GM21619 (cell line): Measurements from ENCODE around the gene DDX4.
A peak's percentile ranks its signal among the peaks of the same experiment; 100 is the strongest.
"Not testable (repeated sequence)": the region's sequence is repeated elsewhere in the genome, so short reads cannot be mapped to it uniquely, and the experiment has no call there.

Source experiments
- ATAC-seq: cut with Tn5 transposase; IDR thresholded peaks from one replicate; pipeline ENCODE4 v1.9.1; 2021; ENCODE audit not compliant: unreplicated experiment

DDX4 gene

GRCh38 chr5:55737793-55738192 is at the start of gene DDX4:
TSS of gene DDX4 (plus strand) at chr5:55738061. CDS start at chr5:55738964, 903 bp downstream.
- ATAC-seq, result no peak

GRCh38 chr5:55691265-55692105 is 46.4 kb upstream of the DDX4 start:
- no peak for ATAC-seq

DNA sequence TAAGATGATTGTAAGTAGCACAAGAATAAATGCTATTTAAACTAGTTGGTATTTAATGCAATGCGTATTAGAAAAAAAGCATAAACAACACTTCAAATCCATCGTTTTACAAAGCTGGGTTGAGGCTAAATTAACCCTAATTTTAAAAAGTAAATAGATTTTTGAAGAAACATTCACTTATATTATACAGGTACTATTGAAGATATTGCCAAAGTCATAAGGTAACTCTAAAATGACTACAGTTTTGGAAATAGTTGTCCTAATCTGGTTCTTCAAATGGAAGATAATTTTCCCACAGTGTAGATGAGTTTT is 45.8 kb upstream of the DDX4 start:
- no peak for ATAC-seq

- ATAC-seq, result no peak
Observed at GRCh38 chr5:55692509-55692908, 45.4 kb upstream of the DDX4 start.

DNA sequence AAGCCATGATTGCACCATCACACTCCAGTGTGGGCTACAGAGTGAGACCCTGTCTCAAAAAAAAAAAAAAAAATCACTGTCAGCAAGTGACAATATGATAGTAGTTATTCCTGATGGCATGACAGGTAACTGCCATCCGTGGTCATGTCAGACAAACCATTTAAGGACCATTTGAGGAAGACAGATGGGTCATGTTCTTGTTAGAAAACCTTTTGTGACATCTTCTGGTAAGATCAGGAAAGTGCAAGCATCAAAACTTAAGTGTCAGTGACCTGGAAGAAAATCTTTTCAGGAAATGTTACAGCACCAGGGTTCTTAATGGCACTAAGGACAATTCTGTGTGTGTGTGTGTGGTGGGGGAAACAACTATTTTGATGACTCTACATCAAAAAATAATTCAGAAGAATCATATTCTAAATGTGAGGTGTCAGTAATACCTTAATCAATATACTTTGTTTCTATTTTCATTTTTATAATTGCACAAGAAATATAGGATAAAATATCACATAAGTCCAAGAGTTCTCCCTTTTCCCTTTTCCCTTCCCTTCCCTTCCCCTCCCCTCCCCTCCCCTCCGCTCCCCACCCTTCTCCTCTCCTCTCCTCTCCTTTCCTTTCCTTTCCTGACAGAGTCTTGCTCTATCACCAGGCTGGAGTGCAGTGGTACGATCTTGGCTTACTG is 43.6 kb upstream of the DDX4 start:
- ATAC-seq, result peak; percentile 51

GRCh38 chr5:55696704-55697103 is 41.2 kb upstream of the DDX4 start:
- ATAC-seq, result not testable (repeated sequence)

DNA sequence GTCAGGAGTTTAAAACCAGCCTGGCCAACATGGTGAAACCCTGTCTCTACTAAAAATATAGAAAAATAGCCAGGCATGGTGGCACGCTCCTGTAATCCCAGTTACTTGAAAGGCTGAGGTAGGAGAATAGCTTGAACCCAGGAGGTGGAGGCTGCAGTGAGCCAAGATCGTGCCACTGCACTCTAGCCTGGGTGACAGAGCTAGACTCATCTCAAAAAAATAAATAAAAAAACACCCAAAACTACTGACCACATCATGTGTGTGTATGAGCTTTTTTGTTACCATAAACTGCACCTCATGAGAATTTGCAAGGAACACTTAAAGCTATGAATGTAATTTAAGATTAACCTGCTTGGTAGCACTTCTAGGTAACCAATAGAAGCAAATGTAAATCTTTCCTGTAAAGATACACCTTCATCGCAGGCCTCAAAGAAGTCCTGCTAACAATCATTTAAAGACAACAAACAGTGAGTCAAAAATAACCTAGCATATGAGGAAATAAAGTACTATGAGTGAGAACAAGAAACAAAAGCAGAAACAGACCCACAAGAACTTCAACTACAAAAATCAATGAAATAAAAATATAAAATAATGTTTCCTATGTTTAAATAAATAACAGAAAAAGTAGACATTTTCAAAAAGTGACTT is 38.7 kb upstream of the DDX4 start:
- ATAC-seq, result no peak

GRCh38 chr5:55700745-55701144 is 37.1 kb upstream of the DDX4 start:
- ATAC-seq, result no peak

- no peak for ATAC-seq
Observed at GRCh38 chr5:55701462-55702103, 36.3 kb upstream of the DDX4 start.

GRCh38 chr5:55702598-55703345 is 35.1 kb upstream of the DDX4 start:
- ATAC-seq, result no peak

DNA sequence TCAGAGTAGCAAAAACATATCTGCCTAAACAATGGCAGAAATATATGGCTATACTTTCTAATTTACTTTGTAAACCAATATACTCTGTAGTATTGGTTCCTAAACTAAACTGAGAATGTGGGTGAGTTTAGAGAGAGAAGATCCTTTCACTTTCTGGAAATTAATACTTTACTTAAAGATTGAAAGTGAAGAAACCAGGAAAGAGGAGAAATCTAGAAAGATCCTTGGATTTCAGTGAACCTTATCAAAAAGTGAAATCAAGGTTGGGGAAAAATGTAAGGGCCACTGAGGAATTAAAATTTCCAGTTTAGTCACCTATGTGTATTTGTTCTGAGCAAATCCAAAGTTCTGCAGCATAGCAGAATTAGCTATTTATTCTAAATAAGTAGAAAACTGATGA is 31.6 kb upstream of the DDX4 start:
- ATAC-seq, result no peak

GRCh38 chr5:55708732-55709131 is 29.1 kb upstream of the DDX4 start:
- ATAC-seq, result no peak

DNA sequence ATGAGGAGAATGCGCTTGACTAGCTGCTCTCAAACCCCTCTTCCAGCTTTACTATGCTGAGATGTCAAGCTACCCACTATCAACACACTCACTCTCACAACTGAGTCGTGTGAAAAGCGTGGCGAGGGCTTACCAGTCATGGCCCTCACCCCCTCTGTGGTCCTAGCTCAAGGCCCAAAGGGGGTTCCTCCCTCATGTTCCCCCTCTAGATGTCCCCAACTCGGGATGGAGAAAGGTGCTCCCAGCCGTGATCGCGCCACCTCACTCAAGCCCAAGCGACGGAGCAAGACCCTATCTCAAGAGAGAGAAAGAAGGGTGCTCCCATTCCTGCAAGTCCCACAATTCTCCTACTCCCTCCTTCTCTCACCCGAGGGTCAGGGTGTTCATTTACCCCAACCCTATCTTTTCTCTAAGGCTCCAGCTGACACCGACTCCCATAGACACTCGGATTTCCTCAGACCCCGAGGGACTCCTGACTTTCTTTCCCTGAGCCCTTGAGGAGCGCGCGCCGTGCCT is 26.3 kb upstream of the DDX4 start:
- ATAC-seq, result no peak

- peak; percentile 99 for ATAC-seq
Observed at GRCh38 chr5:55712023-55712859, 25.6 kb upstream of the DDX4 start, which contains the start of gene SLC38A9. TSS of gene SLC38A9 (minus strand) at chr5:55712324. CDS start at chr5:55697958, 14,366 bp downstream.

DNA sequence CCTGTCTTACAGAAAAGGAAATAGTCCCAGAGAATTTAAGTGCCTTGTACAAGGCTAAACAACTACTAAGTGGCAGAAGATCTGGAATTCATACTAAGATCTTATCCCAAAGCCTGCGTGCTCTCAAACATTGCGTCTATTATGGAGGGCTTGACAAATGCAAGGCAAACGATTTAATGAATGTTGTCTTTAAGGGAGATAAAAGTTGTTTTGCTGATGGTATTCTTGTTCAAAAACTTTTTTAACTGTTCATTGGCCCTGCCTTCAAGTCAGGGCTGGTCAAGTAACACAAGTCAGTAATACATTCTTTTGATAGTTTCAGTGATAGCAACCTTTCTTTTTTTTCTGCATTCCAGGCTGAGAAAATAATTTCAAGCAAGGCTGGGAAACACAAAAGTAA is 24.0 kb upstream of the DDX4 start:
- ATAC-seq, result no peak

- ATAC-seq, result no peak
Observed at GRCh38 chr5:55714339-55714738, 23.5 kb upstream of the DDX4 start.

- ATAC-seq, result no peak
Observed at GRCh38 chr5:55714749-55715148, 23.1 kb upstream of the DDX4 start.

- no peak for ATAC-seq
Observed at GRCh38 chr5:55715519-55716078, 22.3 kb upstream of the DDX4 start.

DNA sequence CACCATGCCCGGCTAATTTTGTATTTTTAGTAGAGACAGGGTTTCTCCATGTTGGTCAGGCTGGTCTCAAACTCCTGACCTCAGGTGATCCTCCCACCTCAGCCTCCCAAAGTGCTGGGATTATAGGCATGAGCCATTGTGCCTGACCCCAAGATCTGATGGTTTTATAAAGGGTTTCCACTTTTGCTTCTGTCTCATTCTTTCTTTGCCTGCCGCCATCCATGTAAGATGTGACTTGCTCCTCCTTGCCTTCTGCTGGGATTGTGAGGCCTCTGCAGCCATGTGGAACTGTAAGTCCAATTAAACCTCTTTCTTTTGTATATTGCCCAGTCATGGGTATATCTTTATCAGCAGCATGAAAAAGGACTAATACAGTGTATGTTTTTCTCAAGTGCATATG is 18.8 kb upstream of the DDX4 start:
- ATAC-seq, result not testable (repeated sequence)
